IPS-NIHi7 (cell line): ENCODE results near the gene NEK1.
"Not testable (repeated sequence)": the region's sequence is repeated elsewhere in the genome, so short reads cannot be mapped to it uniquely, and the experiment has no call there.

Source experiments
- DNase-seq: peaks from one replicate; pipeline ENCODE4 v3.0.0; 2012; ENCODE audit warnings: mixed read lengths; ENCODE audit errors: extremely low spot score

NEK1 gene

GRCh38 chr4:169499907-169500306 is 112.5 kb downstream of the NEK1 start:
- not testable (repeated sequence) for DNase-seq

GRCh38 chr4:169494234-169494633 is 118.1 kb downstream of the NEK1 start:
- DNase-seq, result not testable (repeated sequence)

DNA sequence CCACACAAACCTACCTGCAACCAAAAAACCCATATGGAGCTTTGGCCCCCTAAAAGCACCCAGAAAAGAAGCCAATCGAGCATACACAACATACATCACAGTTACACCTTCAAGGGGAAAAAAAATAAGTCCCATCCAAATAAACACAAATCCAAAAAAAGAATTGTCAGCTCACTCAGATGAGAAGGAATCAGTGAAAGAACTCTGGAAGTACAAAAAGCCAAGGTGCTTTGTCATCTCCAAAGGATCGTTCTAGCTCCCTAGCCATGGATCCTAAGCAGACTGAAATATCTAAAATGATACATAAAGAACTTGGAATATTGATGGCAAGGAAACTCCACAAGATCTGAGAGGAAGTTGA is 119.2 kb downstream of the NEK1 start:
- no peak for DNase-seq

GRCh38 chr4:169492436-169493163 is 119.8 kb downstream of the NEK1 start:
- peak; percentile 72 for DNase-seq

- DNase-seq, result no peak
Observed at GRCh38 chr4:169491211-169491610, 121.2 kb downstream of the NEK1 start.

DNA sequence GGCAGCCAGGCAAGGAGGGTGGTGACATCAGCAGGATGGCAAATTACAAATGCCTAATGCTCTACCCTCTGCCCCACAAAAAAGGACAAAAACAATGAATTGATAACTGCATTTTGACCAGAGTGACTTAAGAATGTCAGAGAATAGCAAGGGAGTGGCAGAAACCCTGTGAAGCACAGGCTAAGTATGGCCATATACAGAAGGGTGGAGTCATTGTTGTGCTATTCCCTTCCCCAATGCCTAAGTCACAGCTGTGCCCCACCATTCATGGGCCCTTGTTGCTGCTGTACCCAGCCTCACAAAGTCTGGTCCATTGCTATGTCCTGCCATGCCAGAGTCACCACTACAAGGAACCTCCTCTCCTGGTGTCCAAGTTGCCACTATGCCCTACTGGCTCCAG is 123.1 kb downstream of the NEK1 start:
- no peak for DNase-seq

DNA sequence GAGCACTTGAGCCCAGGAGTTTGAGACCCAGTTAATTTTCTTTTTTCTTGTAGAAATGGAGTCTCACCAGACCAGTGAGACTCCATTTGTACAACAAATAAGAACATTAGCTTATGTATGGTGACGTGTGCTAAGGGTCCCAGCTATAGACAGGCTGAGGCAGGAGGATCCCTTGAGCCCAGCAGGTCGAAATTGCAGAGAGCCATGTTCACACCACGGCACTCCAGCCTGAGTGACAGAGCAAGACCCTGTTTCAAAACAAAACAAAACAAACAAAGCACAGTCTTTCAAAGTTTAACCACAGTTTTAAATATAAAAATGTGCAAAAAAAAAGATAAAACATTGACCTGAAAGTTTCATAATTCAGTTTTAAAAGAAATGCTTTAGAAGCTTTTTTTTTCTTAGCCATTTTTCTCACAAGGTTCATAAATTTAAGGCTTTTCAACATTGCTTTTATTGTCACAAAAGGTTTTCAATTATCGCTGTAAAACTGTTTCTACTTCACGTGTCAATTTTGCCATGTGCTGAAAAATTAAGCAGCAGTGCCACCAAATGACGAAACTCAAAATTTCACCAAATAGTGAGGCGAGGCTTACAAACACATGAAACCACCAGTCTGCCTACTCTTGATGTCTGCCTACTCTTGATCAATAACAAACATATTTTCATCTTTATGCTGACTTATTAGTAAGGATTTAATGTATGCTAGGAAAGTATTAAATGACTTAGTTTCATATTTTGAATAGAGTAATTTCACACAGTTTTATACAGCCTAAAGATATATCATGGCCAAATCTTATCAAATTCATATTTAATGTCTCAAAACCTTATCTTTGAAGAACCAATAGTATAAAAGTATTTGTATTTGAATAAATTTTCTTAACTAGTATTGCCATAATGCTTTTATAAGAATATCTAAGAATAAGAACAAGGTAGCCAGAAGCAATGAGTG is 126.3 kb downstream of the NEK1 start:
- peak; percentile 49 for DNase-seq

- no peak for DNase-seq
Observed at GRCh38 chr4:169485086-169485485, 127.3 kb downstream of the NEK1 start.

GRCh38 chr4:169484485-169484884 is 127.9 kb downstream of the NEK1 start:
- DNase-seq, result no peak

- DNase-seq, result no peak
Observed at GRCh38 chr4:169464080-169464479, 148.3 kb downstream of the NEK1 start.

- no peak for DNase-seq
Observed at GRCh38 chr4:169460081-169460480, 152.3 kb downstream of the NEK1 start.

GRCh38 chr4:169458575-169458974 is 153.8 kb downstream of the NEK1 start:
- no peak for DNase-seq

DNA sequence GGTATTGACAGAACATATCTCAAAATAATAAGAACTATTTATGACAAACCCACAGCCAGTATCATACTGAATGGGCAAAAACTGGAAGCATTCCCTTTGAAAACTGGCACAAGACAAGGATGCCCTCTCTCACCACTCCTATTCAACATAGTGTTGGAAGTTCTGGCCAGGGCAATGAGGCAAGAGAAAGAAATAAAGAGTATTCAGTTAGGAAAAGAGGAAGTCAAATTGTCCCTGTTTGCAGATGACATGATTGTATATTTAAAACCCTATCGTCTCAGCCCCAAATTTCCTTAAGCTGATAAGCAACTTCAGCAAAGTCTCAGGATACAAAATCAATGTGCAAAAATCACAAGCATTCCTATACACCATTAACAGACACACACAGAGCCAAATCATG is 159.7 kb downstream of the NEK1 start:
- DNase-seq, result not testable (repeated sequence)

DNA sequence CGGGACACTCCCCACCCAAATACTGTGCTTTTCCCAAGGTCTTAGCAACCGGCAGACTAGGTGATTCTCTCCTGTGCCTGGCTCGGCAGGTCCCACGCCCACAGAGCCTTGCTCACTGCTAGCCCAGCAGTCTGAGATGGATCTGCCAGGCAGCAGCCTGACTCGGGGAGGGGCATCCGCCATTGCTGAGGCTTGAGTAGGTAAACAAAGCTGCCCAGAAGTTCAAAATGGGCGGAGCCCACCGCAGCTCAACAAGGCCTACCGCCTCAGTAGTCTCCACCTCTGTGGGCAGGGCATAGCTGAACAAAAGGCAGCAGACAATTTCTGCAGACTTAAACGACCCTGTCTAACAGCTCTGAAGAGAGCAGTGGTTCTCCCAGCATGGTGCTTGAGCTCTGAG is 163.4 kb downstream of the NEK1 start:
- not testable (repeated sequence) for DNase-seq

GRCh38 chr4:169446824-169447223 is 165.6 kb downstream of the NEK1 start:
- DNase-seq, result no peak

DNA sequence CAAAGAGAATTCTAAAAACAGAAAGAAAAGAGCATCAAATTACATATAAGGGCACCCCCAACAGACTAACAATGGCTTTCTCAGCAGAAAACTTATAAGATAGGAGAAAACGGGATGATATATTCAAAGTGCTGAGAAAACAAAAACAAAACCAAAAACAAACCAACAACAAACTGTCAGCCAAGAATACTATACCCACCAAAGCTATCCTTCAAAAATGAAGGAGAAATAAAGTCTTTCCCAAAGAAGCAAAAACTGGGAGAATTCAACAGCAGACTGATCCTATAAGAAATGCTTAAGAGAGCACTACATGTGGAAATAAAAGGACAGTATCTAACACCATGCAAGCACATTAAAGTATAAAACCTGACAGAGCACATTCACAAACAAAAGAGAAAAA is 168.6 kb downstream of the NEK1 start:
- DNase-seq, result no peak

DNA sequence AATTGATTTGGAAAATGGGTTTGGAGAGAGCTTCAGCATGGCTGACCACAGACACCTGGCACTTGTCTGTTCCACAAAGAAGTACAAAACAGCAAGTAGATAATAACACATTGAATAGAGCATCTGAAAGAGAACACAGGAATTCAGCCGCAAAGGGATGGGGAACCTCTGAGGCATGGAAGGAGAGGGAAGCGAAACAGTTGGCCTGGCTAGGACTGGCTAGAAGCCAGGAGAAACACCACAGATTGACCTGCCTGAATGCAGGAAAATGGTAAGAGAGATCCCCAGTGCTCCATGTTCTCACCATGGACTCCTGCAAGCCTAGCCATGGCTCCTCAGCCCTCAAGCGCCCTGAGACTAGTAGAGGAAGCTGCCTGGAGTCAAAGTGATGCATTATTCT is 171.9 kb downstream of the NEK1 start:
- no peak for DNase-seq

DNA sequence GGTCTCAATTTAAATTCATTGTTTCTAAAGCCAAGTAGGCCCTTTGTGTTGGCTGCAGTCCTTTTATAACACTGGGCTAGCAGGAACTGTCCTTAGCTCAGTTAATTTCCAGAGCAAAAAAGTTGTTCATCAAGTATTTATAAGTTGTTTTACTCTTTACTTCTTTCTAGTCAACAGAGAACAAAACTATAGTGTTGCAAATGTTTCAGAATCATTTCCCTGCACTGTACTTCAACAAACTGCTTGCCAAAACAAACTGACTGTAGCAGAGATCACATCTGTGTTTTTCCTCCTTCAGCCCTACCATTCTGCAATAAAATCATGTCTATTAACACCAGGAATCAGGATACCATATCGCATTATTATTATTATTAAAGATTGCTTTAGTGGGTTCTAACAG is 173.1 kb downstream of the NEK1 start:
- no peak for DNase-seq

DNA sequence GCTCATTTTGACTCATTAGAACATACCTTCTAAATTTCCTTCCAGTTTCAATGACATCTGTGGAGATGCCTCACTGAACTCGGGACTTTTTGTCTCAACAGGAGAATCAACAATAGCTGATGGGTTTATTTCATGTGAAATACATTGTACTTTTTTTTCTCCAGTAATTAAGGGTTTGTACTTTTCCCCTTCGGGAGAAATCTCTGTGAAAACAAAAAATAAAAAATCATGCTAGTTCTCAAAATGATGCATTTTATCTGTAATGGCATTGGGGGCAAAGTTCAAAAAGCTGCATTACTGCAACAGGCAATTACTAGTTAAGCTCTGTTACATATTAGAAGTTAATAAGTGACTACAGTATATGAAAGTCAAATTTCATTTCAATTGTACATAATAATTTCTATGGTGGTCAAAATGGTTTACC is 174.3 kb downstream of the NEK1 start:
- DNase-seq, result no peak

GRCh38 chr4:169437299-169438047 is 174.9 kb downstream of the NEK1 start:
- no peak for DNase-seq

DNA sequence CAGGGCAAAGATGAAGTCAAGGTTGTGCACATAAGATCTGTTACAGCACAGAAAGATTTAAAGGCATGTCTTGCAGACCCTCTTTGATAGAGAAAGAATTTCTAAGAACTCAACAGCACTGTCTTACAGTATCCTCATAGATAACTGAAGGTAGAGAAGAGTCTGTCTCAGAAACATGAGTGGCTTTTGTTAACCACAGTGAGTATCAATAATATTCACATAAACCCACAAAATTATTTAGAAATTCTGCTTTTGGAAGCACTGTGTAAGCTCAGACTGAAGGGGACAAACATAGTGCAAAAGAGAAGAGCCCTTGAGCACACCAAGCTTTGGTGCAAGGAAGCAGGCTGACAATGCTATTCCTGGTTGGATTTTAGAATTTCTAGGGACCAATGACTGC is 175.6 kb downstream of the NEK1 start:
- DNase-seq, result no peak

- no peak for DNase-seq
Observed at GRCh38 chr4:169428376-169428775, 184.0 kb downstream of the NEK1 start.
